ENCODE measurements around the gene ACADM.

GRCh38 chr1:75707191-75707590 is 17.3 kb upstream of the ACADM start:
- no peak for TF ChIP-seq POLR2A (IDR thresholded peaks at IDR 0.05; ENCODE audit: insufficient read depth in 1 of 2, low read depth in 2 of 2, low read length in 2 of 2)
- TF ChIP-seq UBTF (CRISPR knock-in tag; IDR thresholded peaks at IDR 0.05) = no peak
- no peak for TF ChIP-seq TAF1 (CRISPR knock-in tag; IDR thresholded peaks at IDR 0.05)
- TF ChIP-seq ZNF224 (CRISPR knock-in tag; IDR thresholded peaks at IDR 0.05) = no peak
- no peak for TF ChIP-seq BRCA1 (CRISPR knock-in tag; IDR thresholded peaks at IDR 0.05)
- no peak for TF ChIP-seq CTCF (CRISPR knock-in tag; IDR thresholded peaks at IDR 0.05)
- no peak for TF ChIP-seq ZNF280B (CRISPR knock-in tag; IDR thresholded peaks at IDR 0.05; ENCODE audit: borderline replicate concordance)
- no peak for TF ChIP-seq MXI1 (IDR thresholded peaks at IDR 0.05; ENCODE audit: borderline replicate concordance, low read depth, low read length)
